ENCODE measurements around the gene NIPA2.
"Not testable (repeated sequence)": the region's sequence is repeated elsewhere in the genome, so short reads cannot be mapped to it uniquely, and the experiment has no call there.

Gene NIPA2

DNA sequence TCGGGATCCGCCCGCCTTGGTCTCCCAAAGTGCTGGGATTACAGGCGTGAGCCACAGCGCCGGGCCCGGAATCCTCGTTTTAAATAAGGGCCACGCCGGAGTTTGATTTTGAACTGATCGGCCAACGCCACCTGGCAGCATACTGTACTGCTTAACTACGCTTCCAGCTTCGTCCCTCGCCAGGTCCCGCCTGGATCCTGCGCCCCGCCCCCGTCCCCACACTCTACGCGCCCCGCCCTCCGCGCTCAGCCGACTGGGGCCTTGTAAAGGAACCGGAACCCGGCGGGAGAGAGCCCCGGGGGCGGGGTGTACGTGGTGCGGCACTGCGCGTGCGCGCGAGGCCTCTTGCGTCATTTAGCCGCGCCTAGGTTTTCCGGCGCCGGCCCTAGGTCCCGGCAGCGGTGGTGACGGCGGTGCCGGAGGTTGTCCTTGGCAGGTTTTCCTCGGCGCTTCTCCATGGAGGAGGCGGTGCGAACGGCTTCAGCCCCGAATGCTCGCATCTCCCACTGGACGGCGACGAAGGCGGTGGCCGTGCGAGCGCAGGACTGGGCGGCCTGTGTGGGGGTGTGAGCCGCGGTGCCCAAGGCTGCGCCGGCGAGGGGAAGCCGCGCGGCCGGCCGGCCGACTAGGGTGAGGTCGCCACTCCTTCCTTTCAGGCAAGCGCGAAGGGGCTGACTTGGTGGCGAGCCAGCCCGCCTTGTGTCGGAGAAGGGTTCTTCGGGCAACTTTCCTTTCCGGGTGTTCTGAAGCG is at the start of gene NIPA2:
Gene NIPA2 (plus strand): TSS at position 375 of the 751 bp plus-strand sequence. CDS start 13,066 bp downstream, outside the sequence.
- in situ Hi-C loops (cut with MboI; ENCODE audit: low sequenced_read_pairs) = no loop called here

GRCh38 chr15:22794063-22794462 is 44.4 kb upstream of the NIPA2 start:
- in situ Hi-C loops (cut with MboI; ENCODE audit: low sequenced_read_pairs) = no loop called here

DNA sequence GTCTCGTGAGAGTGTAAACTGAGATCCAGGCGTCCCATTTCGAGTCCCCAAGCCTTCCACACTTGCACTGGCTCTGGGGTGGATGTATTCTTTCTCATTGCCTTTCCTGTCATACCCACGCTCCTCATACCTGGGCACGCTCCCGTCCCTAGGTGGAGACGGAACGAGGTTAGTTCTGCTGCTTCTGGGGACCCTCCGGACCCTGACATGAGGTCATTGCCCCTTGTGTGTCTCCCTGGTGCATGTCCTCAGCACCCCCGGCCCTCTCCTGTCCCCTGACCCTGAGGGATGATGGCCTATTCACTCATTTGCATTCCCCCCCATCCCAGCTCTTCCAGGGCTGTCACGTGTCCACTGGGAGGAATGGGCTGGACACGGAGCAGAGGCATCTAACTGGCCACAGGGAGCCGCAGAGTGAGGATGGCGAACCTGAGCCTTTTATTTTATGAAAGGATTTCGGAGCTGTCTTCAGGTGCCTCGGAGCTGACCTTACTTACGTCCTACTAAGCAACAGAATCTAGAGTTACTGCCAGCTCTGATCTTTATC is 43.8 kb upstream of the NIPA2 start:
- in situ Hi-C loops (cut with MboI; ENCODE audit: low sequenced_read_pairs) = no loop called here

GRCh38 chr15:22795206-22796063 is 43.0 kb upstream of the NIPA2 start:
- in situ Hi-C loops (cut with MboI; ENCODE audit: low sequenced_read_pairs) = no loop called here

- in situ Hi-C loops (cut with MboI; ENCODE audit: low sequenced_read_pairs) = no loop called here
Measured at GRCh38 chr15:22796079-22796478, 42.4 kb upstream of the NIPA2 start.

DNA sequence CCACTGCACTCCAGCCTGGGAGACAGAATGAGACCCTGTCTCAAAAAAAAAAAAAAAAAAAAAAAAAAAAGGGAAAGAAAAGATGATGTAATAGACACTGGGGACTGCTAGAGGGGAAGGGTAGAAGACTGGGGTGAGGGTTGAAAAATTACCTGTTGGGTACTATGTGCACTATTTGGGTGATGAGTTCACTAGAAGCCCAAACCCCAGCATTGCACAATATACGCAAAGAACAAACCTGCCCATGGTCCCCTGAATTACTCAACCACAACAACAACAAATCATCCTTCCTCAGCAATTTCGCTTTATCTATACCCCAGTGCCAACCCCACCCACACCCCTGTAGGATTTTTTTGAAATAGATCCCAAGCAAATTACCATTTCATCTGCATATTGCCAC is 38.6 kb upstream of the NIPA2 start:
- in situ Hi-C loops (cut with MboI; ENCODE audit: low sequenced_read_pairs) = no loop called here

- in situ Hi-C loops (cut with MboI; ENCODE audit: low sequenced_read_pairs) = not testable (repeated sequence)
Measured at GRCh38 chr15:22803006-22803405, 35.5 kb upstream of the NIPA2 start.

DNA sequence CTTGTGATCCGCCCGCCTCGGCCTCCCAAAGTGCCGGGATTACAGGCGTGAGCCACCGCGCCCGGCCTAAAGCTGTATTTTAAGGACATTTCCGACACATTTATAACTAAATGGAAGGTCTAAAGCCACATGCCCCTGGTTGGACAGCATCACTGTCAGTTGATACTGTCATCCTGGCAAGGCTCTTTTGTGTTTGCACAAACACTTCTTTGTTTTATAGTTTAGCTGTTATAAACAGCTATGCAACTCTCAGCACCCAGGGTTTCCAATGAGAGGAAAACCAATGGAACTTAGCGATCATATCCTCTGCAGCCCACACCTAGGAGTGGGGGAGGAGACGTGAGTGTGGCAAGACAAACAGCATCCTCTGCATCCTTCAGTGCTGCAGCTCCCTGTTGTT is 32.3 kb upstream of the NIPA2 start:
- in situ Hi-C loops (cut with MboI; ENCODE audit: low sequenced_read_pairs) = no loop called here

GRCh38 chr15:22806664-22807063 is 31.8 kb upstream of the NIPA2 start:
- in situ Hi-C loops (cut with MboI; ENCODE audit: low sequenced_read_pairs) = no loop called here

GRCh38 chr15:22807831-22808230 is 30.6 kb upstream of the NIPA2 start:
- in situ Hi-C loops (cut with MboI; ENCODE audit: low sequenced_read_pairs) = not testable (repeated sequence)

GRCh38 chr15:22808240-22808639 is 30.2 kb upstream of the NIPA2 start:
- in situ Hi-C loops (cut with MboI; ENCODE audit: low sequenced_read_pairs) = no loop called here

DNA sequence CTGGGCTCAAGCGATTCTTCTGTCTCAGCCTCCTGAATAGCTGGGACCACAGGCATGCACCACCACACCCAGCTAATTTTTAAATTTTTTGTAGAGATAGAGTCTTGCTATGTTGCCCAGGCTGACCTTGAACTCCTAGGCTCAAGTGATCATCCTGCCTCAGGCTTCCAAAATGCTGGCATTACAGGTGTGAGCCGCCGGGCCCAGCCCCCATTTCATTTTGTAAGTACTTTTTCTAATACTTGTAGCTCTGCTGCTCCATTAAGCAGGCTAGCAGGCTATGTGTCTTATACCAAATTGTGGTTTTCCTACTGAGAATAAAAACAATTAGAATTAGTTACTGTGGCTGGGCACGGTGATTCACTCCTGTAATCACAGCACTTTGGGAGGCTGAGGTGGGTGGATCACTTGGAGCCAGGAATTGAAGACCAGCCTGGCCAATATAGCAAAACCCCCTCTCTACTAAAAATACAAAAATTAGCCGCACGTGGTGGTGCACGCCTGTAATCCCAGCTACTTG is 29.6 kb upstream of the NIPA2 start:
- in situ Hi-C loops (cut with MboI; ENCODE audit: low sequenced_read_pairs) = no loop called here

GRCh38 chr15:22810033-22810852 is 28.2 kb upstream of the NIPA2 start:
- in situ Hi-C loops (cut with MboI; ENCODE audit: low sequenced_read_pairs) = no loop called here

- in situ Hi-C loops (cut with MboI; ENCODE audit: low sequenced_read_pairs) = no loop called here
Measured at GRCh38 chr15:22810853-22811338, 27.6 kb upstream of the NIPA2 start.

DNA sequence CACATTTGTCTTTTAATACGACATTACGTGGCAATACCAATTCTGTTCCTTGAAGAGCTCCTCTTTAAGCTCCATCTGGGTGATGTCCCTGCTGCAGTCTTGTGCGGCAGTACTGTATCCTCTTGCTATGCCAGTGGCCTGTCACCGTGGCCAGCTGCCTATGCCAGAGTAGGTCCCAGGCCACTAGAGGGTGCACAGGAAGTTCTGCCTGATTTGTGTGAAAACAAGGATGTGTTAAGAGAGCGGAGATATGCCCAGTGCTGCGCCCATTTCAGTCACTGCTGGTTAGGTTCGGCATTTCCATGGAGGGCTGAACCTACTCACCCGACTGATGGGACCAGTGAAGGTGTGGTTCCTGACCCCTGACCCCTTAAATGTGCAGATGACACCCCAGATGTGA is 26.8 kb upstream of the NIPA2 start:
- in situ Hi-C loops (cut with MboI; ENCODE audit: low sequenced_read_pairs) = no loop called here

GRCh38 chr15:22813844-22814243 is 24.6 kb upstream of the NIPA2 start:
- in situ Hi-C loops (cut with MboI; ENCODE audit: low sequenced_read_pairs) = no loop called here

DNA sequence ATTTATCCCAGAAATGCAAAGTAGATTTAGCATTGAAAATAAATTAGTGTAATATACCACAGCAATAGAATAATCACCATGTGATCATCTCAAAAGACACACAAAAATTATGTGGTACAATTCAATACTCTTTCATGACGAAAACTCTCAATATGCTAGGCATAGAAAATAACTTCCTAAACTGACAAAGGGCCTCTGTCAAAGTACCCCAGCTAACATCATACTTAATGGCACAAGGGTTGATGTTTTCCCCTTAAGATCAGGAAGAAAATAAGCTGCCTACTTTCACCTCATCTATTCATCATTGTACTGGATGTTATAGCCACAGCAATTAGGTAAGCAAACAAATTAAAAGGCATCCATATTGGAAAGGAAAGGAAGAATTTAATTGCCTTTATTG is 22.7 kb upstream of the NIPA2 start:
- in situ Hi-C loops (cut with MboI; ENCODE audit: low sequenced_read_pairs) = no loop called here

GRCh38 chr15:22819651-22820050 is 18.8 kb upstream of the NIPA2 start:
- in situ Hi-C loops (cut with MboI; ENCODE audit: low sequenced_read_pairs) = no loop called here

DNA sequence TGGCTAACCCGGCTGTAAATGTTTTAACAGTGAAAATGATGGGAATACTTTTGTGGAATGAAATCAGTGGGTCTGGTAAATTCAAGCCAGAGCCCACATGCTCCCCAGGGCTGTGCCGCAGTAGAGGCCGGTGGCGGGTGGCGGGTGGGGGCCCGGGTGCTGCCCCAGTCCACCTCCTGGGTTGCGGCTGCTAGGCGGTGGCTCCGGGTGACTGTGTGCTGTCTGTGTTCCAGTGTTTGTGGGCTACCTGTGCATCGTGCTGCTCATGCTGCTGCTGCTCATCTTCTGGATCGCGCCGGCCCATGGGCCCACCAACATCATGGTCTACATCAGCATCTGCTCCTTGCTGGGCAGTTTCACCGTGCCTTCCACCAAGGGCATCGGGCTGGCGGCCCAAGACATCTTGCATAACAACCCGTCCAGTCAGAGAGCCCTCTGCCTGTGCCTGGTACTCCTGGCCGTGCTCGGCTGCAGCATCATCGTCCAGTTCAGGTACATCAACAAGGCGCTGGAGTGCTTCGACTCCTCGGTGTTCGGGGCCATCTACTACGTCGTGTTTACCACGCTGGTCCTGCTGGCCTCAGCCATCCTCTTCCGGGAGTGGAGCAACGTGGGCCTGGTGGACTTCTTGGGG is 14.9 kb upstream of the NIPA2 start:
- in situ Hi-C loops (cut with MboI; ENCODE audit: low sequenced_read_pairs) = no loop called here

DNA sequence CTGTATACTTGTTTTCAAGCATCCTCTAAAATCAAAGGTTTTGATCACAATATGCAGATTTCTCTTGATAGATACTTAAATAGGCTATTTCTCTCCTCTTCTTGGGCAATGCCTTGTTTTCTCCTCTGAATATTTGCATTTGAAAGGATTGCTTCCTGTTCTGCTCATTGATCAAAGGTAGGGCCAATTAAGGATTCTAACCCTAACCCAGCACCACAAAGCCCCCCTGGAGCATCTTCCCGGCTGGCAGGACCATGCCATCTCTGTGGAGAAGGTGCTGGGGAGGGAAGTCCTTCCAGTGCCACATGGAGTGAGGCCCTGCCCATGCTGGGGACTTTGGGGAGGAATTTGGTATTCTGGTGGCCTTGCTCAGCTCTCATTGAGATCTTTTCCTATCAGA is 11.3 kb upstream of the NIPA2 start:
- in situ Hi-C loops (cut with MboI; ENCODE audit: low sequenced_read_pairs) = no loop called here

Data from HL-60/S4 treated with retinoic acid at 250 ng/mL for 4 days and 3 days (cell line).